Activated T-helper 1 cell treated with anti-CD3 and anti-CD28 coated beads, Interleukin-2, amount 50 U/mL, for 16 hours (primary cell): ENCODE measurements around the gene LRRK1.

Experiments
- DNase-seq, 2 donors: peaks; one replicate each; pipeline ENCODE4 v3.0.0-alpha.2; 2020; ENCODE audit warnings: low read depth in 1 of 2, low spot score in 1 of 2

The LRRK1 gene

DNA sequence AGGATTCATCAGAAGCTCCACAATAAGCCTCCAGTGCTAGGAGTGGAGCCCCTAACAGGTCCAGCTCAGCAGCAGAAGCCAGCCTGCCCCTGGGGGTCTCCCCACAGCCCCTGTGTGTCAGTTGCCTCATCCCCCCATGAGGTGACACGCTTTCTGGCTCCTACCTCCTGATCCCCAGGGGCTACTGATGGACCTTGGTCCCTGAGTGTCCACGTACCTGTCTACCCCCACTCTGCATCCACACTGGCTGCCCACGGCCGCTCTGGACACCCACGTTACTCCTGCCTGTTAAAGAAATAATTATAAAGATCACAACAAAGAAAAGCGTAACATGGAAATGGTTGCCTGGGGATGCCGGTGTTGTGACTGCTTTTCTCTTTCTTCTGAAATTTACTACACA lies 189.6 kb downstream of the LRRK1 start:
- DNase-seq, result no peak

DNA sequence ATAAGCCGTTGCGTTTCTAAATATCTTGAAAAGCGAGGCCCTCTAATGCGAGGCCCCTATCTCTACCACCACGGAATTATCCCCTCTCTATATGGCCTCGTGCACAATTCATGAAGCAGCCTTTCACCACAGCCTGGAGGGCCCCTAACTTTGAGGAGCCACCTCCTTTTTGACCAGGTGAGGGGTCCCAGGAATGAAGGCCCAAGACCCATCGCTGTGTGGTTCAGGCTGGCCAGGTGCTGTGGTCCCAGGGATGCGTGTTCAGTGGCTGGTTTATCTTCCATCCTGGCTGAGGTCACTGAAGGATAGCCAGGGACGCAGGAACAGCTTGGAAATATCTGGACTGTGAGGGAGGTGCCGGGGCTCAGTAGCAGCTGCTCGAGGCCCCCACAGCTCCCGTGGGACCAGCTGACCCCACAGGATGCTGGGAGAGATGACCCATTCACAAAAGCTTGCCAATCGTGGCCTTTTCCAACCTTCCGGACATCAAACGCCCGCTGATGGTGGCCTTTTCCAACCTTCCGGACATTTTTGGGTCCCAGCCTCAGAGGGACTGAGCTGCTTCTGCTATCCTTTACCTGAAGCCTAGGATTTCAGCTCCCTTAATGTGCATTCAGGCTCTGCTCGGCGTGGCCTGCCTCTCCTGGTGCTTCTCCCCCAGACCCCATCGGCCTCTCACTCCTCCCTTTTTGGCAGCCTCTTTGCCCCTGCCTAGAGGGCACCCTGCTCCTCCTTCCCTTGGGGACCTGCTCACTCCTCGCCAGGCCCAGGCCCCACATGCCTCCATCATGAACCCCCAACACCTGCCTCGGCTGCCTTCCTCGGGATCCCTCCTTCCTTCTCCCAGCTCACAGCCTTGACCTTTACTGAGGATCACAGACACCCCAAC lies 191.8 kb downstream of the LRRK1 start:
- no peak for DNase-seq

DNA sequence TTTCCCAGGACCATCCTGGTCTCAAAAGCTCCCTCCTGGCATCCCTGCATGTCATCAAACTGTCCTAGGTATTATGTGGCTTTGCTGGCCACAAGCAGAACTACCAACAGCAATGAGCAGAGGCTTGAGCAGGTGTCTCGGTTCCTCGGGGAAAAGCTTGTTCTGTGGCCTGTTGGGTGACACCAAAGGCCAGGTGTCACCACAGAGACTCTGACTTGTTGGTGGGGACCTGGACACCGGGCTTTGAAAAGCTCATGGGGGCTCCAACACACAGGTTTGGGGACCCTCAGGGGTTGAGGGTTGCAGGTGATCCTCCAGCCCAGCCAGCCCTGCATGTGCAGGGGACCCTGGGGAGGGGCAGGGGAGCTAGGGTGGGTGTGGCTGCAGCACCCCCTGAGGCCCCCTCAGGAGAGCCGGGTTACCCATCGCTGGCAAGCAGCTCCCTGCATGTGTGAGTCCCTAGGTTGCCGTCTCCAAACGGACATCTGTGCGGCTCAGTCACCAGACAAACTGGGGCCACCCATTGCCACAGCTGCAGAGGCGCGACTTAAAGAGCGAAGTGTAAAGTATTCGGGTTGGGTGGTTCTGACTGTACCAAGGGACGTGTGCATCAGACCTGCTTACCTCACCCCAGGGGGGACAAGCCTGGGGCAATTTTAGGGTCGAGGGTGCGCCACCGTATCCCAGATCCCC lies 192.6 kb downstream of the LRRK1 start:
- no peak for DNase-seq

DNA sequence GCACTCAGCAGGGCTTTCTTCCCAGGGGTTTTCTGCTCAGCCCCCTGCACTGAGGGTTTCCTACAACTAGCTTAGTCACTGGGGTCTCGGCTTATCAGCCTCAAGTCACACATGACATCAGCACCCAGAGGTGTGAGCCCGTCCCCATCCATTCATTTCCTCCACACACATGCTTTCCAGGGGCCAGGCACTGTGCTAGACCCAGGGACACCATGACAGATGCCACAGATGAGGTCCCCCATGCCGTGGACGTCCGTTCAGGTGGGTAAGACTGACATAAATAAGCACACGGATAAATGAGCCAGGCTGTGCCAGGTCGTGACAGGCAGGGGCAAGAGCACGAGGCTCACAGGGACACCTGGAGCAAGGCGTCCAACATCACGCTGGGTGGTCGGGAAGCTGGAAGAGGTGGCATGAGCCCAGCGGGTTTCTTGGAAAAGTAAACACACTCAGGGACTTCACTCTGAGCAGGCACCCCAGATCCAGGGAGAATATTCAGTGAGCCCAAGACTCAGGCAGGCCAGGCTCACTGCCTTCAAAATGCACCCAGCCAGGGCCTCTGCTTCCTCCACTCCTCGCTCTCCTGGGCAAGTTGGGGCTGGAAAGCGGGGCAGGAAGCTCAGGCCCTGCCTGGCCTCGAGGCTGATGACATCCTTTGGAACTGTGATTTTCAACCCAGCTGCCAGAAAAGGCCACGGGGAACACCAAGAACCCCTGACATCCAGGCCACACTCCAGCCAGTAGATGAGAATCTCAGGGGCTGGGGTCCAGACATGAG lies 193.4 kb downstream of the LRRK1 start:
- DNase-seq, result no peak

DNA sequence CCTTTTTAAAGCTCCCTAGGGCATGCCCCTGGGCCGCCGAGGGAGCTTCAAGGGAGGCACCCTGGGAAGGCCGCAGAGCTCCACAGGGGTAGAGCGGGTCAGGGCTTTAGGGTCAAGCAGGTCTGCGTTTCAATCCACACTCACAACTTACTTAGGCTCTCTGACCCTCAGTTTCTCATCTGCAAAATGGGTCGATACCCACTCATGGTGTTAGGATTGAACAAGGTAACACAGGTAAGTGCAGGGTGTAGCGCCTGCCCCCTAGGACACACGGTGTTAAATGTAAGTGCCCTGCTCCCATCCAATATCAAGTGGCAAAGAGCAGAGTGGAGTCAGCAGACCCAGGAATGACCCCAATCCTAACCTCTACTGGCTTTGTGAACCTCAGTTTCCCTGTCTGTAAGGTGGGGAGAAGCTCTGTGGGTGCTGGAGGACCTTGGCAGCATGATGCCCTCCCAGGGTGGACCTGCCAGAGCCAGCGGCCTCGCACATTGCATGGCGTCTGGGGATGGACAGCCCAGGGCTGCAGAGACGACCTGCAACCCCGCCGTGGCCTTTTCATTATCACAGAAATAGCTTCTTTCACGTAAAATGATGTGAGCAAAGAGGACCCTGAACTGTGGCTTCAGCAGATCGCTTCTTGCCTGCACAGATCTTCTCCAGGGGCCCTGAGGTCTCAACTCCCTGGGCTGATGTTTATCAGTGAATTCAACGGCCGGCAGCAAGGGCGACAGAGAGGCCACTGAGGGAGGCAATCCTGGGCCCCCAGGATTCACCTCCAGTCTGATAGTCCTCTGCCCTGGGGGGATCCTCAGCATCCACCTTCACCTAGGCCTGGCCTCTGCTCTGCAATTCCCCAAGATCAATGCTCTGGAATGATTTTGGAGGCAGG lies 194.2 kb downstream of the LRRK1 start:
- DNase-seq, result no peak

DNA sequence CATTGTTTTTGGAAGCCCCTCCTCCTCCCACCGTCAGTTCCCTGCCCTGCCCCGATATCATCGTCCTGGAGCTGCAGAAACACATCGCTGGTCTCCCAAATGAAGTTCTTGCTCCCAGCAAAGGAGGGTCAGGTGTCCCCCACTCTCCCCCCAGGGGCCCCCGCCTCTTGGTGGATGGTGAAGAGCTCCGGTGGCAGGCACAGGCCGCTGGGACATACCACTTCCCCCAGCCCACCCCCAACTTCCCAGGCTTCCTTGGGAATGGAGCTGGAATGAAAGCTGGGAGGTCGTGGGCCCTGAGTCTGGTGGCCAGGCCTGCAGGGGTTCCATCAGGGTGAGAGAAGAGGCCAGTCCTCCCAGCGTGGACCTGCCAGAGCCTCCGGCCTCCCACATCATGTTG lies 195.0 kb downstream of the LRRK1 start:
- no peak for DNase-seq

DNA sequence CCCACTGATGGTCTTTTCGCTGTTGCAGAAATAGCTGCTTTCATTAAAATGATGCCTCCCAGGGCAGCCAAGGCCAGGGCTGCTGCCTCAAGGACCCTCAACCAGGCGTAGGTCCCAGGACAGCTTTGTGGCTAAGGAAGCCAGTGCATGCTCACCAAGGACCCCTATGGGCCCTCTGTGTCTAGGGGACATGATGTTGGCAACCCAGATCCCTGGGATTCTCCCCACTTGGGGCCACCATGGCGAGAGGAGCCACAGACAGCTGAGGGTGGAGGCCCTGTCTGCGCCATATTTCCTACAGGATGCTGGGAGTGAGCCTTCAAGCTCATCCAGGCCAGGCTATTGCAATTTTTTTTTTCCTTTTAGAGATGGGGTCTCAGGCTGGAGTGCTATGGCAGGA lies 195.5 kb downstream of the LRRK1 start:
- no peak for DNase-seq

DNA sequence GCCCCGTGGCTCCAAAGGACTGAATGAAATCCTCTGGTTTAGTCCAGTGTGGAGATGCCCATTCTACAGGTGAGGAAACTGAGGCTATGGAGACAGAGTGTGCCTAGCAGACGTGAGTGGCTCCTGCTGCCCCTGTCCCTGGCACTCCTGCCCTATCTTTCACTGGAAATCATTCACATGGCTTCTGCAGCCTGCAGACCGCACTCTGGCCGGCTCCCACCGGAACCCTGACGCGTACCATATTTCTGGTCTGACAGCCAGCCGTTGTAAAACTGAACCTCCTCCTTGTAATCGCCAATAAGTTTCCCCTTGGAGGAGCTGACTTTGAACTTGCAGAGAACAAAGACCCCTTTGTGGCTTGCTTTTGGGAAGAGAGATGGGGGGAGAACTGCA lies 196.2 kb downstream of the LRRK1 start:
- DNase-seq, result no peak

DNA sequence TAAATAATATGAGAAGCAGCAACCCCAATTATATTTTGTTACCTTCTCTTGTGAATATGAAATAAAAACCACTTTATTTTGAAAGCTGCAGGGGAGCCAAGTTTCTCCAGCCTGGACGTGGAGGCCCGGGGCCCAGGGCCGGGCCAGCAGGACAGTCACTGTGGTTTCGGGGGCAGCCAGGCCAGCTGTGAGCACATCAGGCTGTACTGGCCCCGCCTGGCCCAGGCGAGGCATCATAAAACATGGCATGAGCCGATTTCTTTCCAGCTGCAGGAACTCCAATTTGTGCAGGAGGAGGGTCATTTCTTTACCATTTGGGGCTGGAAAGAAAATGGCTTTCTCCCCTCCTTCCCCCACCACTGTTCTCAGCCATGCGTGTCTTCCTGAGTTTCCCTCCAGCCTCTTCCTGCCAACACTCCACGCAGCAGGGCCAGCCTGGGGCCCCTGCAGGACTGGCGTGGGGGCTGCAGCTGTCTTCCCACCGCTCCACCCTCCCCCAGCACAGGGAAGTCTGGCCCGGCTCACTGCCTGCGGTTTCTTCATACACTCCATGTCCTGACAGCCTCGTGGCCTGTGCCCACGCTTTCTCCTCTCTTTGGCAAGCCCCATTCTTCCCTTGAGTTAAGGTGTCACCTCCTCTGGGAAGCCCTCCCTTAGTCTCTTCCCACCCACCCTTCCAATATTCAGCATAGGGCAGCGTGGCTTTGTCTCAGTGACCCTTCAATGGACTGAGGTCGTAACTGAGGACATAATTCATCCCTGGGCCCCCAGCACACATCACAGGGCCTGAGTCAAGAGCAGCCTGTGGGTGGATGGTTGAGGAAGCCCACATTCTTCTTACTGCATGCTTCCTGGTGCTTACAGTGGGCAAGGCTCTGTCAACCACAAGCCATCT lies 196.9 kb downstream of the LRRK1 start:
- DNase-seq, result no peak

DNA sequence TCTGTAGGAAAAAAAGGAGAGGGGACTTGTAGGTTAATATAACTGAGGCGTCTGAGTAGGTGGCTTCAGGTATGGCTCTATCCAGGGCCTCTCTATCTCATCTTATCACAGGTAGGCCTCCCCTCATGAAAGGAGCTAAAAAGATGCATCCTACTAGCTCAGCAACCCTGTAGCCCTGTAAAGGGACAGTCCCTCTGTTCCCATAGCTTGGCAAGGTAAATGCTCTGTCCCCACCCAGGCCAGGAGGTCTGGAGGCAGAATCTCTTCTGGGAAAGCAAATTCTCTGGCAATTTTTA lies 197.5 kb downstream of the LRRK1 start:
- no peak for DNase-seq

DNA sequence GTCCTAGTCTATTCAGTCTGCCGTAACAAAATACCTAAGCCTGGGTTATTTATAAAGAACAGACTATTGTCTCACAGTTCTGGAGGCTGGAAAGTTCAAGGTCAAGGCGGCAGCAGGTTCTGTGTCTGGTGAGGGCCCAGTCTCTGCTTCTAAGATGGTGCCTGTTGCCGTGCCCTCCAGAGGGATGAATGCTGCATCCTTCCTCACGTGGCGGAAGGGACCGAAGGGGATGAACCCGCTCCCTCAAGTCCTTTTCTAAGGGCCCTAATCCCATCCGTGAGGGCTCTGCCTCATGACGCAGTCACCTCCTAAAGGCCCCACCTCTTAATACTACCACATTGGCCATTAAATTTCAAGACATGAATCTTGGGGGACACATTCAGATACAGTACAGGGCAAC lies 199.0 kb downstream of the LRRK1 start:
- no peak for DNase-seq

DNA sequence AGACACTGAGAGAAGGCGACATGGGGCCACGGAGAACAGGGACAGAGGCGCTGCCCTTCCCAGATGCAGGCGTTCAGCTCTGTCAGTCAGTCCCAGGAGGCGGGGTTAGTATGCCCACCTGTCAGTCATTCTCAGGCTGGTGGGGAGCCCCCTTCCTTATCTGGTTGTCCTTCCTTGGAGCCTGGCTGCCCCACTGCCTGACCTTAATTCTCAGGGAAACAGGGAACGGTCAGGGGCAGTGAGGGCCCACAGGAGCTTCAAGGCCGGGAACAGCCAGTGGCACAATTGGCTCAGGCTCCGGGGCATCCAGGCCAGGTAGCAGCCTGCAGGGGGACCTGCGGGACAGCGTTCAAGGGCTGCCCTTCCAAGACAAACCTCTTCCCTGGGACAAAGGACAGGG lies 199.5 kb downstream of the LRRK1 start:
- no peak for DNase-seq

DNA sequence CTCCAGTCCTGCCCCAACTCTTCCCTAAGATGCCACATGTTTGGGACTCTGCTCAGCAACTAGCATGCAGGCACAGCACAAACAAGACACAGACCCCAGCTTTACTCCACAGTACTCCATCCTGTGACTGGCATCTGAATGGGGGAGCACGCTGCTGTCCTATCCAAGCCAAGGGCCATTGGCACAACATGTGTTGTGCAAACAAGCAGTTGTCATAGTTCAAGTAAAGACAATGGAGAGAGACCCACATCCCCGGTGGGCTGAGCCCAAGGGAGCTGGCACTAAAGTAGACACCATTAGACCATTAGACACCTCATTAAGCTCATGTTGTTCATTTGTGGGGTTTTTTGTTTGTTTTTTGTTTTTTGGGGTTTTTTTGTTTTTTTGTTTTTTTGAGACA lies 200.0 kb downstream of the LRRK1 start:
- DNase-seq, result no peak
